ENCODE measurements around the gene CBR1. TPM values are rescaled to one million over a fixed set of nuclear protein-coding genes. Genes with fewer than 3 reads are reported as not detected.

The CBR1 gene
- total and polyA plus RNA-seq, 10 of the 15 experiments (the other 5 are each of a cell fraction or from before 2014, with no cell fraction given), result 16.9 to 138 (median 57.4) TPM

GRCh38 chr21:36040389-36040788 lies 29.4 kb upstream of the CBR1 start:
- H3K36me3 ChIP-seq (ENCODE audit: control insufficient read depth in 2 of 2, insufficient read depth in 2 of 2, low read length in 1 of 2), result peaks cover 14 to 35% of the 10 kb centered on the region in 2 experiments
- no peak for FAIRE-seq

More at GRCh38 chr21:36040389-36040788, 29.4 kb upstream of the CBR1 start:
- DNase-seq (ENCODE audit: low read depth, low spot score) (no peak), ATAC-seq (no peak)
- in situ Hi-C loops (cut with MboI), result no loop called here
- Histone ChIP-seq H3K27me3 (replicated peaks in 1 of 2; ENCODE audit: control insufficient read depth in 2 of 2, insufficient read depth in 2 of 2, low read length in 1 of 2) (no peaks in the 10 kb centered on the region), H3K4me1 (ENCODE audit: control insufficient read depth, insufficient read depth, low read length) (no peaks in the 10 kb centered on the region), H2AFZ (ENCODE audit: control insufficient read depth, low read depth, low read length) (no peak overlapping the region), H4K20me1 (ENCODE audit: control insufficient read depth, insufficient read depth) (no peaks in the 10 kb centered on the region), H3K9ac (ENCODE audit: control insufficient read depth, insufficient read depth, low read length) (no peak overlapping the region), H3K79me2 (ENCODE audit: control insufficient read depth, insufficient read depth, low read length) (no peaks in the 10 kb centered on the region), H3K4me3 (no peak overlapping the region), H3K27ac (ENCODE audit: control insufficient read depth, insufficient read depth) (no peak overlapping the region), H3K9me3 (replicated peaks; ENCODE audit: control insufficient read depth, insufficient read depth, low read length) (no peaks in the 10 kb centered on the region), H3K4me2 (ENCODE audit: control insufficient read depth, insufficient read depth) (no peak overlapping the region)
- 100% methylated on average over 2 of the region's 2 CpGs for WGBS (ENCODE audit: insufficient coverage, insufficient replicate concordance, low lambda C conversion rate, missing lambda C conversion rate)
- BruUV-seq (replicated peaks), result no TSS peak
- ChIA-PET RAD21 (ENCODE audit: unreplicated experiment) (no interaction called here), CTCF (interaction anchor here (1.6 to 2.3 kb wide), 3 partner anchors 13 to 200 kb away, joined by 5 to 7 read pairs (median 5); no protein-coding TSS in a partner anchor), SMC1A (ENCODE audit: uncharacterized antibody, unreplicated experiment) (interaction anchor here (1.0 to 2.3 kb wide), 2 partner anchors 12 kb away, joined by 3 to 11 read pairs; no protein-coding TSS in a partner anchor), POLR2A (no interaction called here)
- TF ChIP-seq BACH1 (IDR thresholded peaks at IDR 0.05; ENCODE audit: borderline replicate concordance), result no peak
- TF ChIP-seq CBFB (IDR thresholded peaks at IDR 0.05; ENCODE audit: low read depth), result no peak
- no peak for TF ChIP-seq NFXL1 (IDR thresholded peaks at IDR 0.05; ENCODE audit: borderline replicate concordance)
- TF ChIP-seq BCL3 (IDR thresholded peaks at IDR 0.05; ENCODE audit: borderline replicate concordance, insufficient read depth, low read depth, low read length, poor library complexity, severe bottlenecking), result no peak
- TF ChIP-seq PML (IDR thresholded peaks at IDR 0.05; ENCODE audit: low read length), result no peak
- no peak for TF ChIP-seq NFYB (IDR thresholded peaks at IDR 0.05; ENCODE audit: insufficient read depth, low read depth, low read length)
- no peak for TF ChIP-seq FOXM1 (IDR thresholded peaks at IDR 0.05; ENCODE audit: low read depth, low read length)
- TF ChIP-seq ESRRA (IDR thresholded peaks at IDR 0.05; ENCODE audit: low read length), result no peak
- TF ChIP-seq, protein P1, sequence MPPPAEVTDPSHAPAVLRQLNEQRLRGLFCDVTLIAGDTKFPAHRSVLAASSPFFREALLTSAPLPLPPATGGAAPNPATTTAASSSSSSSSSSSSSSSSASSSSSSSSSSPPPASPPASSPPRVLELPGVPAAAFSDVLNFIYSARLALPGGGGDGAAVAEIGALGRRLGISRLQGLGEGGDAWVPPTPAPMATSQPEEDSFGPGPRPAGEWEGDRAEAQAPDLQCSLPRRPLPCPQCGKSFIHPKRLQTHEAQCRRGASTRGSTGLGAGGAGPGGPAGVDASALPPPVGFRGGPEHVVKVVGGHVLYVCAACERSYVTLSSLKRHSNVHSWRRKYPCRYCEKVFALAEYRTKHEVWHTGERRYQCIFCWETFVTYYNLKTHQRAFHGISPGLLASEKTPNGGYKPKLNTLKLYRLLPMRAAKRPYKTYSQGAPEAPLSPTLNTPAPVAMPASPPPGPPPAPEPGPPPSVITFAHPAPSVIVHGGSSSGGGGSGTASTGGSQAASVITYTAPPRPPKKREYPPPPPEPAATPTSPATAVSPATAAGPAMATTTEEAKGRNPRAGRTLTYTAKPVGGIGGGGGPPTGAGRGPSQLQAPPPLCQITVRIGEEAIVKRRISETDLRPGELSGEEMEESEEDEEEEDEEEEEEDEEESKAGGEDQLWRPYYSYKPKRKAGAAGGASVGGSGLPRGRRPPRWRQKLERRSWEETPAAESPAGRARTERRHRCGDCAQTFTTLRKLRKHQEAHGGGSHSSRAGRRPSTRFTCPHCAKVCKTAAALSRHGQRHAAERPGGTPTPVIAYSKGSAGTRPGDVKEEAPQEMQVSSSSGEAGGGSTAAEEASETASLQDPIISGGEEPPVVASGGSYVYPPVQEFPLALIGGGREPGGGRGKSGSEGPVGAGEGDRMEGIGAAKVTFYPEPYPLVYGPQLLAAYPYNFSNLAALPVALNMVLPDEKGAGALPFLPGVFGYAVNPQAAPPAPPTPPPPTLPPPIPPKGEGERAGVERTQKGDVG (CRISPR knock-in tag; IDR thresholded peaks at IDR 0.05), result no peak
- TF ChIP-seq, protein P2, sequence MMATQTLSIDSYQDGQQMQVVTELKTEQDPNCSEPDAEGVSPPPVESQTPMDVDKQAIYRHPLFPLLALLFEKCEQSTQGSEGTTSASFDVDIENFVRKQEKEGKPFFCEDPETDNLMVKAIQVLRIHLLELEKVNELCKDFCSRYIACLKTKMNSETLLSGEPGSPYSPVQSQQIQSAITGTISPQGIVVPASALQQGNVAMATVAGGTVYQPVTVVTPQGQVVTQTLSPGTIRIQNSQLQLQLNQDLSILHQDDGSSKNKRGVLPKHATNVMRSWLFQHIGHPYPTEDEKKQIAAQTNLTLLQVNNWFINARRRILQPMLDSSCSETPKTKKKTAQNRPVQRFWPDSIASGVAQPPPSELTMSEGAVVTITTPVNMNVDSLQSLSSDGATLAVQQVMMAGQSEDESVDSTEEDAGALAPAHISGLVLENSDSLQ (IDR thresholded peaks at IDR 0.05), result no peak
- no peak for TF ChIP-seq SREBF1 (IDR thresholded peaks at IDR 0.05; ENCODE audit: low read length)
- no peak for TF ChIP-seq NFIC (IDR thresholded peaks at IDR 0.05; ENCODE audit: low read depth, low read length)
- no peak for TF ChIP-seq PAX8 (IDR thresholded peaks at IDR 0.05)
- TF ChIP-seq RFX5 (IDR thresholded peaks at IDR 0.05; ENCODE audit: low read depth, low read length), result no peak
- TF ChIP-seq PBX3 (IDR thresholded peaks at IDR 0.05; ENCODE audit: insufficient replicate concordance, low read depth, low read length), result no peak
- intact Hi-C loops (cut with micrococcal nuclease; ENCODE audit: unreplicated experiment), result no loop called here
